ENCODE data around the gene LRMDA. TPM values are rescaled to one million over a fixed set of nuclear protein-coding genes. Genes with fewer than 3 reads are reported as not detected.

Gene LRMDA
- total RNA-seq, 4 donors from 2014 or later: 9.8 to 18.6 (median 15.8) TPM

DNA sequence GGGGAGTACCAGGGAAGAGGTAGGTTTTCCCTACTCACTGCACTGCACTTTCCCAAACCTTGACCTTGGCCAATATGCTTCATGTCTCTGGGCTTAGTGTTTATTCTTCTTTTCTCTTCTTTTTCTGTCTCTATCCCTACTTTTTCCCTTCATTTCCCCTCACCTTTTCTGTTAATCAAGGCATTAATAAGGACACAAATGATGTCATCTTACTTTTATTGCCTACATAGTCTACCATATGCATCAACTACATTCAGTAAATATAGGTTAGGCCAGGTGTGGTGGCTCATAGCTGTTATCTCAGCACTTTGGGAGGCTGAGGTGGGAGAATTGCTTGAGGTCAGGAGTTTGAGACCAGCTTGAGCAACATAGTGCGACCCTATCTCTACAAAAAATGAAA is 16.9 kb upstream of the LRMDA start:
- DNase-seq (ENCODE audit: low spot score in 2 of 2): no peak
- no peaks in the 10 kb centered on the region for H3K36me3 ChIP-seq
- TF ChIP-seq POLR2A (IDR thresholded peaks at IDR 0.05) (no peak), EP300 (IDR thresholded peaks at IDR 0.05) (no peak)
- TF ChIP-seq, protein P1, sequence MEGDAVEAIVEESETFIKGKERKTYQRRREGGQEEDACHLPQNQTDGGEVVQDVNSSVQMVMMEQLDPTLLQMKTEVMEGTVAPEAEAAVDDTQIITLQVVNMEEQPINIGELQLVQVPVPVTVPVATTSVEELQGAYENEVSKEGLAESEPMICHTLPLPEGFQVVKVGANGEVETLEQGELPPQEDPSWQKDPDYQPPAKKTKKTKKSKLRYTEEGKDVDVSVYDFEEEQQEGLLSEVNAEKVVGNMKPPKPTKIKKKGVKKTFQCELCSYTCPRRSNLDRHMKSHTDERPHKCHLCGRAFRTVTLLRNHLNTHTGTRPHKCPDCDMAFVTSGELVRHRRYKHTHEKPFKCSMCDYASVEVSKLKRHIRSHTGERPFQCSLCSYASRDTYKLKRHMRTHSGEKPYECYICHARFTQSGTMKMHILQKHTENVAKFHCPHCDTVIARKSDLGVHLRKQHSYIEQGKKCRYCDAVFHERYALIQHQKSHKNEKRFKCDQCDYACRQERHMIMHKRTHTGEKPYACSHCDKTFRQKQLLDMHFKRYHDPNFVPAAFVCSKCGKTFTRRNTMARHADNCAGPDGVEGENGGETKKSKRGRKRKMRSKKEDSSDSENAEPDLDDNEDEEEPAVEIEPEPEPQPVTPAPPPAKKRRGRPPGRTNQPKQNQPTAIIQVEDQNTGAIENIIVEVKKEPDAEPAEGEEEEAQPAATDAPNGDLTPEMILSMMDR (IDR thresholded peaks at IDR 0.05): no peak
- no peak overlapping the region for H3K4me3 ChIP-seq
- no peak overlapping the region for H3K27ac ChIP-seq
- H3K4me1 ChIP-seq: peaks cover 0 to 10% (median 0%) of the 10 kb centered on the region in 4 donors
- 86 to 87% methylated on average over 1 of the region's 1 CpG for WGBS, 2 donors
- H3K27me3 ChIP-seq: no peaks in the 10 kb centered on the region
- no peaks in the 10 kb centered on the region for H3K9me3 ChIP-seq

- H3K4me1 ChIP-seq: no peaks in the 10 kb centered on the region
- no peak overlapping the region for H3K27ac ChIP-seq
- 44 to 55% methylated on average over 5 of the region's 5 CpGs for whole genome bisulfite sequencing, 2 donors
- DNase-seq (ENCODE audit: low spot score in 2 of 2): no peak
- no peaks in the 10 kb centered on the region for H3K9me3 ChIP-seq
- H3K36me3 ChIP-seq: no peaks in the 10 kb centered on the region
- H3K4me3 ChIP-seq: no peak overlapping the region
- TF ChIP-seq, protein P1 (IDR thresholded peaks at IDR 0.05): no peak
- TF ChIP-seq EP300 (IDR thresholded peaks at IDR 0.05) (no peak), POLR2A (IDR thresholded peaks at IDR 0.05) (no peak)
- H3K27me3 ChIP-seq: no peaks in the 10 kb centered on the region
These were observed 13.9 kb upstream of the LRMDA start for GRCh38 chr10:75417522-75417927.

- no peaks in the 10 kb centered on the region for H3K9me3 ChIP-seq
- no peak for DNase-seq (ENCODE audit: low spot score in 2 of 2)
- no peak overlapping the region for H3K4me3 ChIP-seq
- TF ChIP-seq POLR2A (IDR thresholded peaks at IDR 0.05) (no peak), EP300 (IDR thresholded peaks at IDR 0.05) (no peak)
- TF ChIP-seq, protein P1 (IDR thresholded peaks at IDR 0.05): no peak
- no peaks in the 10 kb centered on the region for H3K27me3 ChIP-seq
- H3K27ac ChIP-seq: no peak overlapping the region
- H3K4me1 ChIP-seq: no peaks in the 10 kb centered on the region
- 61 to 80% methylated on average over 4 of the region's 4 CpGs for WGBS, 2 donors
- no peaks in the 10 kb centered on the region for H3K36me3 ChIP-seq
These were observed 13.1 kb upstream of the LRMDA start for GRCh38 chr10:75418293-75418692.

DNA sequence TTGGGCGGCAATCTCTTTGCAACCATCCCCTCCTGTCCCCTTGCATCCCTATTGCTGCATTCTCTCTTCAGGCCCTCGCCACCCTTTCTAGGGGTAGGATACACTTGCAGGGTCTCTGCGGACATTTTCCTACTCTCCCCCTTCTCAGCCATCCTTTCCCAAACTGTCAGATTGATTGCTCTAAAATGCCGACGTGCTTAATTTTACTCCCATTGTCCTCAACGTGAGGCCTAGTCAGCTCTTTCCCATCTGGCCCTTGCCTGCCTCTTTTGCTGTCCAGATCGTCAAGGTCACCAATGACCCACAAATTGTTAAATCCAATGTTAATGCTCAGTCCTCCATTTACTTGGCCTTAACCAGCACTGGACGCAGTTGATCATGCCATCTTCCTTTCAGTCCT is 12.7 kb upstream of the LRMDA start:
- WGBS, 2 donors: 87% methylated on average over 8 of the region's 8 CpGs
- no peak for DNase-seq (ENCODE audit: low spot score in 2 of 2)

DNA sequence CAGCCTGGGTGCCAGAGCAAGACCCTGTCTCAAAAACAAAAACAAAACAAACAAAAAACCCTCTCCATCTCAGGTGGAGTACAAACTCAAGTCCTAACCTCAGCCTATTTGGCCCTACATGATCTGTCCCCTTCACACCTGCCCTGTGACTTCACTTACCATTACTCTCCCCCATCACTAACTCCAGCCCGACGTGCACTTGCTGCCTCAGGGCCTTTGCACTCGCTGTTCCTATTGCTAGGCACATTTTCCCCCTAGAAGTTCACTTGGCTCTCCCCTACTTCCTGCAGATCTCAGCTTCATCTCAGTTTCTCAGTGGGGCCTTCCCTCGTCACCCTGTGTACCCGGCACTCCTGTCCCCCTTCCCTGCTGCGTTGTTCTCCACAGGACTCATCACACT is 8.5 kb upstream of the LRMDA start:
- Histone ChIP-seq H3K36me3 (no peaks in the 10 kb centered on the region), H3K4me1 (peaks cover 0 to 5% (median 0%) of the 10 kb centered on the region in 4 donors), H3K27me3 (no peaks in the 10 kb centered on the region), H3K4me3 (no peak overlapping the region), H3K27ac (no peak overlapping the region), H3K9me3 (no peaks in the 10 kb centered on the region)
- 94 to 95% methylated on average over 6 of the region's 6 CpGs for WGBS, 2 donors
- TF ChIP-seq EP300 (IDR thresholded peaks at IDR 0.05) (no peak), POLR2A (IDR thresholded peaks at IDR 0.05) (no peak)
- no peak for DNase-seq (ENCODE audit: low spot score in 2 of 2)

More for the DNA sequence above, 12.7 kb upstream of the LRMDA start:
- Histone ChIP-seq H3K4me3 (no peak overlapping the region), H3K27ac (no peak overlapping the region), H3K27me3 (no peaks in the 10 kb centered on the region), H3K4me1 (no peaks in the 10 kb centered on the region), H3K9me3 (no peaks in the 10 kb centered on the region), H3K36me3 (no peaks in the 10 kb centered on the region)
- TF ChIP-seq, protein P1 (IDR thresholded peaks at IDR 0.05): no peak
- no peak for TF ChIP-seq POLR2A (IDR thresholded peaks at IDR 0.05)
- no peak for TF ChIP-seq EP300 (IDR thresholded peaks at IDR 0.05)

- WGBS, 2 donors: 82 to 90% methylated on average over 2 of the region's 2 CpGs
- DNase-seq (ENCODE audit: low spot score in 2 of 2): no peak
These were observed 6.9 kb upstream of the LRMDA start for GRCh38 chr10:75424571-75424970.

More at GRCh38 chr10:75424571-75424970, 6.9 kb upstream of the LRMDA start:
- Histone ChIP-seq H3K36me3 (no peaks in the 10 kb centered on the region), H3K9me3 (no peaks in the 10 kb centered on the region), H3K4me1 (peaks cover 0 to 21% (median 0%) of the 10 kb centered on the region in 4 donors), H3K27me3 (no peaks in the 10 kb centered on the region), H3K27ac (no peak overlapping the region), H3K4me3 (no peak overlapping the region)
- TF ChIP-seq POLR2A (IDR thresholded peaks at IDR 0.05): no peak
- TF ChIP-seq, protein P1 (IDR thresholded peaks at IDR 0.05): no peak
- no peak for TF ChIP-seq EP300 (IDR thresholded peaks at IDR 0.05)

All from tibial nerve (tissue), 4 donors.